ENCODE measurements around the gene SPINK14.

Gene SPINK14

GRCh38 chr5:148221508-148221907 is 53.2 kb downstream of the SPINK14 start:
- CTCF ChIA-PET: interaction anchor here (0.6 kb wide), 1 partner anchor 154 kb away, joined by 3 read pairs; no protein-coding TSS in a partner anchor
- TF ChIP-seq, protein P1, sequence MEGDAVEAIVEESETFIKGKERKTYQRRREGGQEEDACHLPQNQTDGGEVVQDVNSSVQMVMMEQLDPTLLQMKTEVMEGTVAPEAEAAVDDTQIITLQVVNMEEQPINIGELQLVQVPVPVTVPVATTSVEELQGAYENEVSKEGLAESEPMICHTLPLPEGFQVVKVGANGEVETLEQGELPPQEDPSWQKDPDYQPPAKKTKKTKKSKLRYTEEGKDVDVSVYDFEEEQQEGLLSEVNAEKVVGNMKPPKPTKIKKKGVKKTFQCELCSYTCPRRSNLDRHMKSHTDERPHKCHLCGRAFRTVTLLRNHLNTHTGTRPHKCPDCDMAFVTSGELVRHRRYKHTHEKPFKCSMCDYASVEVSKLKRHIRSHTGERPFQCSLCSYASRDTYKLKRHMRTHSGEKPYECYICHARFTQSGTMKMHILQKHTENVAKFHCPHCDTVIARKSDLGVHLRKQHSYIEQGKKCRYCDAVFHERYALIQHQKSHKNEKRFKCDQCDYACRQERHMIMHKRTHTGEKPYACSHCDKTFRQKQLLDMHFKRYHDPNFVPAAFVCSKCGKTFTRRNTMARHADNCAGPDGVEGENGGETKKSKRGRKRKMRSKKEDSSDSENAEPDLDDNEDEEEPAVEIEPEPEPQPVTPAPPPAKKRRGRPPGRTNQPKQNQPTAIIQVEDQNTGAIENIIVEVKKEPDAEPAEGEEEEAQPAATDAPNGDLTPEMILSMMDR (IDR thresholded peaks at IDR 0.05; ENCODE audit: insufficient read depth, low read length, missing control alignments): no peak
- DNase-seq (ENCODE audit: low read depth, low spot score): no peak
- H3K4me3 ChIP-seq (ENCODE audit: low read depth, low read length): no peak overlapping the region
- POLR2A ChIA-PET: no interaction called here

GRCh38 chr5:148224117-148224742 is 55.9 kb downstream of the SPINK14 start:
- ChIA-PET CTCF (no interaction called here), POLR2A (no interaction called here)
- TF ChIP-seq, protein P1 (IDR thresholded peaks at IDR 0.05; ENCODE audit: insufficient read depth, low read length, missing control alignments): no peak
- H3K4me3 ChIP-seq (ENCODE audit: low read depth, low read length): no peak overlapping the region
- no peak for DNase-seq (ENCODE audit: low read depth, low spot score)

Measured in AG04449 (cell line).